Adipocyte (in vitro differentiated cells): ENCODE results near the gene THRB.

Source experiments
- DNase-seq: peaks from one replicate; pipeline ENCODE4 v3.0.0-alpha.2; 2015; ENCODE audit warnings: low read depth
- H3K27me3 ChIP-seq: replicated peaks from 2 replicates; pipeline ENCODE4 v1.7.0; 2013; ENCODE audit warnings: mild to moderate bottlenecking, low read length, moderate library complexity; ENCODE audit not compliant: control insufficient read depth, insufficient read depth
- H3K36me3 ChIP-seq: 2 replicates; pipeline ENCODE4 v1.7.0; 2013; ENCODE audit warnings: low read length, mild to moderate bottlenecking, moderate library complexity; ENCODE audit not compliant: control insufficient read depth, insufficient read depth, severe bottlenecking
- H3K4me1 ChIP-seq: 2 replicates; pipeline ENCODE4 v1.7.0; 2013; ENCODE audit warnings: mild to moderate bottlenecking, low read length, moderate library complexity; ENCODE audit not compliant: control insufficient read depth, insufficient read depth
- H3K4me3 ChIP-seq: 2 replicates; pipeline ENCODE4 v1.7.0; 2013; ENCODE audit warnings: mild to moderate bottlenecking, low read length, moderate library complexity
- H3K9ac ChIP-seq: 2 replicates; pipeline ENCODE4 v1.7.0; 2013; ENCODE audit warnings: mild to moderate bottlenecking, low read length, moderate library complexity
- H3K9me3 ChIP-seq: 2 replicates; pipeline ENCODE4 v1.7.0; 2013; ENCODE audit warnings: mild to moderate bottlenecking, low read length, moderate library complexity; ENCODE audit not compliant: control insufficient read depth

The THRB gene

GRCh38 chr3:24483873-24484272 is 10.8 kb downstream of the THRB start:
- H3K36me3 ChIP-seq: no peaks in the 10 kb centered on the region
- no peak overlapping the region for H3K4me3 ChIP-seq
- DNase-seq: no peak
- H3K4me1 ChIP-seq: peaks cover 46% of the 10 kb centered on the region
- no peak overlapping the region for H3K9ac ChIP-seq
- H3K27me3 ChIP-seq: no peaks in the 10 kb centered on the region
- no peaks in the 10 kb centered on the region for H3K9me3 ChIP-seq

GRCh38 chr3:24482096-24482705 is 12.4 kb downstream of the THRB start:
- no peaks in the 10 kb centered on the region for H3K36me3 ChIP-seq
- H3K9ac ChIP-seq: no peak overlapping the region
- H3K4me1 ChIP-seq: peaks cover 36% of the 10 kb centered on the region
- DNase-seq: no peak
- H3K4me3 ChIP-seq: no peak overlapping the region
- H3K9me3 ChIP-seq: no peaks in the 10 kb centered on the region
- H3K27me3 ChIP-seq: no peaks in the 10 kb centered on the region

DNA sequence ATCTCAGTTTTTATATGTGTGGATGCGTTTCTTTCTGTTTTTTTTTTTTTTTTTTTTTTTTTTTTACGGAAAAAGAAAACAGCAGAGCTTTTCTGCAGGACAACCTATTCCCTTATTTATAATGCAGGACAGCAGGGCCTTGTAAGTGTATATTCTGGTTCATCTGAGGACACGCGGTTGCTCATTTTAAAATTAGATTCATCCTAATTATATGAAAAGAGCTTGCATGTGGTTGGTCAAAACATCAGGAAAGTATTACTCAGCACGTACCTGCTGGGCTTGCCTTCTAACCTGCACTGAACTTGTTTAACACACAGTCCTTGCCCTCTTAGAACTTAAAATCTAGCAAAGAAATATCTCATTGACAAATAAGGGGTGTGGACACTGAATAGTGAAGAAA is 13.5 kb downstream of the THRB start:
- no peak for DNase-seq
- peaks cover 27% of the 10 kb centered on the region for H3K4me1 ChIP-seq
- no peaks in the 10 kb centered on the region for H3K36me3 ChIP-seq
- H3K27me3 ChIP-seq: no peaks in the 10 kb centered on the region
- no peak overlapping the region for H3K4me3 ChIP-seq
- no peaks in the 10 kb centered on the region for H3K9me3 ChIP-seq
- no peak overlapping the region for H3K9ac ChIP-seq

- no peaks in the 10 kb centered on the region for H3K36me3 ChIP-seq
- peak; percentile 52 for DNase-seq
- H3K27me3 ChIP-seq: no peaks in the 10 kb centered on the region
- H3K4me3 ChIP-seq: no peak overlapping the region
- H3K9me3 ChIP-seq: no peaks in the 10 kb centered on the region
- peaks cover 28% of the 10 kb centered on the region for H3K4me1 ChIP-seq
- no peak overlapping the region for H3K9ac ChIP-seq
These were observed 14.2 kb downstream of the THRB start for GRCh38 chr3:24480497-24480896.

GRCh38 chr3:24479816-24480215 is 14.8 kb downstream of the THRB start:
- DNase-seq: no peak
- Histone ChIP-seq H3K4me1 (peaks cover 22% of the 10 kb centered on the region), H3K4me3 (no peak overlapping the region)

DNA sequence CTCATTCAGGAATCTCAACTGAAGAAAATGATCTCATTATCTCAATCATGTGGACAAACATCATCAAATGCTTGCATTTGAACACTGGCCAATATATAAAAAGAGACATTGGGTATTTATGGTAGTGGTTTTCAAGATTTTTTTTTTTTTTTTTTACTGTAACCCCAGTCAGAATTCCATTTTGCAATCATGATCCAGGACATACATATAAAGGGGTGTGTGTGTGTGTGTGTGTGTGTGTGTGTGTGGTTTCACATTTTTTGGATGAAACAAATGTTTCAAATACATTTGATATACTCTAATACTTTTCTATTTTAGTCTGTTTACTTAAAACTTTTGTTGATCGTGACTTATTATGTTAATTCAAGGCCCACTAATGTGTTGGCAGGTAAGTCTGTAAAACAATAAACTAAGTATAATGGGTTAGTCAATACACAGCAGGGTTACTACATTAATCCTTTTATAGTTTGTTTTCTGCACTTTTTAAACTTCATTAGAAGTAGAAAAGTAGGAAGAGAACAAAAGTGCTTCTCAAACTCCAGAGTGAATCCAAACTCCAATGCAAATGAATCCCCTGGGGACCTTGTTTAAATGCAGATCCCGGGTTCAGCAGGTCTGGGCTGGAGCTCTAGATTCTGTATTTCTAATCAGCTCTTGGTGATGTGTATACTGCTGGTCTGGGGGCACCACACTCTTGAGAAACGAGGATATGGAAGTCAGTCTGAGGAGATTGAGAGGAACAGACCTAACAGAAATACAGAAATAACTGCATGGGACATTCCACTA is 17.6 kb downstream of the THRB start:
- no peak overlapping the region for H3K4me3 ChIP-seq
- H3K9ac ChIP-seq: no peak overlapping the region
- no peaks in the 10 kb centered on the region for H3K36me3 ChIP-seq
- H3K4me1 ChIP-seq: peaks cover 24% of the 10 kb centered on the region
- H3K9me3 ChIP-seq: no peaks in the 10 kb centered on the region
- no peaks in the 10 kb centered on the region for H3K27me3 ChIP-seq
- no peak for DNase-seq

More at GRCh38 chr3:24479816-24480215, 14.8 kb downstream of the THRB start:
- Histone ChIP-seq H3K27me3 (no peaks in the 10 kb centered on the region), H3K36me3 (no peaks in the 10 kb centered on the region), H3K9ac (no peak overlapping the region), H3K9me3 (no peaks in the 10 kb centered on the region)

- Histone ChIP-seq H3K9me3 (no peaks in the 10 kb centered on the region), H3K27me3 (no peaks in the 10 kb centered on the region), H3K4me3 (no peak overlapping the region), H3K4me1 (peaks cover 29% of the 10 kb centered on the region), H3K36me3 (no peaks in the 10 kb centered on the region), H3K9ac (no peak overlapping the region)
- DNase-seq: no peak
These were observed 18.7 kb downstream of the THRB start for GRCh38 chr3:24475925-24476324.

GRCh38 chr3:24474862-24475261 is 19.8 kb downstream of the THRB start:
- no peak for DNase-seq
- H3K9ac ChIP-seq: no peak overlapping the region
- peaks cover 19% of the 10 kb centered on the region for H3K4me1 ChIP-seq
- H3K36me3 ChIP-seq: no peaks in the 10 kb centered on the region
- no peaks in the 10 kb centered on the region for H3K27me3 ChIP-seq
- H3K4me3 ChIP-seq: no peak overlapping the region
- H3K9me3 ChIP-seq: no peaks in the 10 kb centered on the region

GRCh38 chr3:24472358-24472757 is 22.3 kb downstream of the THRB start:
- H3K27me3 ChIP-seq: no peaks in the 10 kb centered on the region
- H3K4me3 ChIP-seq: no peak overlapping the region
- no peak overlapping the region for H3K9ac ChIP-seq
- no peaks in the 10 kb centered on the region for H3K36me3 ChIP-seq
- no peak for DNase-seq
- peaks cover 26% of the 10 kb centered on the region for H3K4me1 ChIP-seq
- H3K9me3 ChIP-seq: peaks cover 4% of the 10 kb centered on the region

DNA sequence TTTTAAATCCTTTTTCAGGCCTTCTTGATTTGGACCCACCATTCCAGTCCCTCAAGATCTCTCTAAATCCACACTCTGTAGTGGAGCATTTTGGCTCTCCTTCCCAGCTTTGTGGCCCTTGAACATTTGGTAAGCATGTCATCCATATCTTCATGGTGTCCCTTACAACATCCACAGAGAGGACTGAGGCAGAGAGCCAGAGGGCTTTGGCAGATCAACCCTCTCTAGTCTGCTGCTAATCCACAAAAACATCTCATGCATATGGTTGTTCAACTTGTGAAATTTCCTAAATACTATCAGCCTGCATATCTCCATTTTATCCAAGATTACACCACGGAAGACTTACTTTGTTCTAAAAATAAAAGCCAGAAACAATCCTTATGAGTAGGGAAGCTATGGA is 23.2 kb downstream of the THRB start:
- DNase-seq: no peak
- Histone ChIP-seq H3K9me3 (peaks cover 8% of the 10 kb centered on the region), H3K9ac (no peak overlapping the region), H3K4me1 (peaks cover 26% of the 10 kb centered on the region), H3K4me3 (no peak overlapping the region), H3K36me3 (no peaks in the 10 kb centered on the region), H3K27me3 (no peaks in the 10 kb centered on the region)

DNA sequence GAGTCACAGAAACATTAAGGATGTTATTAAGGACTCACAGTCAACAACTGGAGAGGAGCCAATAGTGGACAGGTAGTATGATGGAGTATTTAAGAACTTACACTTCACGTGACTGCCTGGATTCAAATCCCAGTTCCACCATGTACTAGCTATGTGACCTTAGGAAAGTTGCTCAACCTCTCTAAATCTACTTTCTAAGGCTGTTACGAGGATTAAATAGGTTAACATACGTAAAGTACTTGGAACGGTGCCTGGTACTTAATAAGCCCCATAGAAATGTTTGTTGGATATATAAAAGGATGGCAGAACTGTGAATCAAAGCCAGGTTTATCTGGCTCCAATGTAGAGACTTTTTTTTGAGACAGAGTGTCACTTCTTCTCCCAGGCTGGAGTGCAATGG is 24.4 kb downstream of the THRB start:
- Histone ChIP-seq H3K9ac (no peak overlapping the region), H3K9me3 (peaks cover 8% of the 10 kb centered on the region), H3K4me1 (peaks cover 22% of the 10 kb centered on the region), H3K36me3 (no peaks in the 10 kb centered on the region), H3K4me3 (no peak overlapping the region), H3K27me3 (no peaks in the 10 kb centered on the region)
- no peak for DNase-seq
